K562 treated with DMSO at 1 percent for 12 hours (cell line): Measurements from ENCODE around the gene BANK1. TPM values are rescaled to one million over a fixed set of nuclear protein-coding genes. Genes with fewer than 3 reads are reported as not detected.

Experiments
- total RNA-seq: library from RNA; unstranded; fragments of 300-600 nt; gene quantifications from 2 replicates; pipeline ENCODE4 v1.2.3, GENCODE V29; 2022; ENCODE audit not compliant: insufficient read depth

The BANK1 gene
- total RNA-seq = not detected in 2 replicates

DNA sequence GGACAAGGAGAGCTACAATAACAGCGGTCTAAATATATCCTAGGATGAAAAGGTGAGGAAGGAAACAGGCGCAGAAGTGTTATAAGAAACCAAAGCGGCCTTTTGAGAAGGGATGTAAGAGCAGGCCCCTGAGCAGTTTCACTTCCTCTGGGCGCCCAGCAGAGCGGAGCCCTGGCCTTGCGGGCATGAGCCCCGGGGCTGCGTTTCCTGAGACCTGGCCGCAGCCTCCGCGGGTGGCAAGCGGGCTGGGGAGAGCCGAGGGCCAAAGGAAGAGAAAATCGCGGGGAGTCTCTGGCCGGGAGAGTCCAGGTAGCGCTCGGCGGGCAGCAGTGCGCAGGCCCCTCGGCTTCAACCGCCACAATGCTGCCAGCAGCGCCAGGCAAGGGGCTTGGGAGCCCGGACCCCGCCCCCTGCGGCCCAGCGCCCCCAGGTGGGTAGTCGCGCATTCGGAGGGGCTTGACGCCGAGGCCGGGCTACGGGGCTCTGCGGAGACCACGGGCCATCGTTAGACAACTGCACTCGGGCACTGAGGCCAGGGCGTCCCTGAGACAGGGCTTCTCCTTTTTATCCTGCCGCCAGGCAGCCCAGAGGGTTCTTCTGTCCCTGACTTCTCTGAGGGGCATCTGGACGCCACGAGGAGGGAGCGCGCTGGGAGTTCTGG, at the start of gene BANK1:
BANK1 (plus strand) TSS at position 210 of the 661 bp plus-strand sequence; CDS start at position 361, 151 bp downstream.

